Measurements from ENCODE around the gene AMIGO1.

AMIGO1 gene

DNA sequence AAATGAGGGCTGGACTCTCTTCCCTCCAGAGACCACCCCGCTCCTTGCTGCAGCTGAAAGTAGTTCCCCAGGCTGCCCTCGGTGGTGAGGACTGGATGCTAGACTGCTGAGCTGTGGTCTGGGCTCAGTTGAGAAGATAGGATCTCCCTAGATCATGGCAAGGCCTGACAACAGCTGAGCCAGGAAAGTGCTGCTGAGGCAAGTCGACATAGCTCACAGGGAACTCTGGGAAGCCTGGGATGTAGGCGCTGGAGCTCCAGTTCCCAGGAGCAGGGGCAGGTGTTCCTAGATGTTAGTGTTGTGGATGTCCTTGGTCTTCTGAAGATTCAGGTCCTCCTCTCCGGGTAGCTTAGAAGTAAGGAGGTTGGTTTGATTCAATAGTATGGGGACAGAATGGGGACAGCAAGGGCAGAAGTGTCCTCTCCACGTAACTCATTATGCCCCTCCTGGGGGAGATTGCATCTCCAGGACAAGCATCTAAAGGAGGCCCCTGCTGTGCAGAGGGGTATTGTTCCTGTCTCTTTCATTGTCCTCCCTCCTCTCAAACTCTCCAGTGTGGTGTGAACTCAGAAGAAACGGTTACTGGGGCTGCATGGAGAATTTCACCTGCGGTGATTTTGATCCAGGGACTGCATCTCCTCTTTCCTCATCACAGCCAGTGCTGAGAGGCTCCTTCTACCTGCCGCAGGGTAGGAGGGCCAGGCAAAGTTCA lies 11.9 kb downstream of the AMIGO1 start:
- no peak for DNase-seq (ENCODE audit: low spot score)
- TF ChIP-seq, protein P1, sequence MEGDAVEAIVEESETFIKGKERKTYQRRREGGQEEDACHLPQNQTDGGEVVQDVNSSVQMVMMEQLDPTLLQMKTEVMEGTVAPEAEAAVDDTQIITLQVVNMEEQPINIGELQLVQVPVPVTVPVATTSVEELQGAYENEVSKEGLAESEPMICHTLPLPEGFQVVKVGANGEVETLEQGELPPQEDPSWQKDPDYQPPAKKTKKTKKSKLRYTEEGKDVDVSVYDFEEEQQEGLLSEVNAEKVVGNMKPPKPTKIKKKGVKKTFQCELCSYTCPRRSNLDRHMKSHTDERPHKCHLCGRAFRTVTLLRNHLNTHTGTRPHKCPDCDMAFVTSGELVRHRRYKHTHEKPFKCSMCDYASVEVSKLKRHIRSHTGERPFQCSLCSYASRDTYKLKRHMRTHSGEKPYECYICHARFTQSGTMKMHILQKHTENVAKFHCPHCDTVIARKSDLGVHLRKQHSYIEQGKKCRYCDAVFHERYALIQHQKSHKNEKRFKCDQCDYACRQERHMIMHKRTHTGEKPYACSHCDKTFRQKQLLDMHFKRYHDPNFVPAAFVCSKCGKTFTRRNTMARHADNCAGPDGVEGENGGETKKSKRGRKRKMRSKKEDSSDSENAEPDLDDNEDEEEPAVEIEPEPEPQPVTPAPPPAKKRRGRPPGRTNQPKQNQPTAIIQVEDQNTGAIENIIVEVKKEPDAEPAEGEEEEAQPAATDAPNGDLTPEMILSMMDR (IDR thresholded peaks at IDR 0.05; ENCODE audit: extremely low read depth, missing control alignments): no peak

DNA sequence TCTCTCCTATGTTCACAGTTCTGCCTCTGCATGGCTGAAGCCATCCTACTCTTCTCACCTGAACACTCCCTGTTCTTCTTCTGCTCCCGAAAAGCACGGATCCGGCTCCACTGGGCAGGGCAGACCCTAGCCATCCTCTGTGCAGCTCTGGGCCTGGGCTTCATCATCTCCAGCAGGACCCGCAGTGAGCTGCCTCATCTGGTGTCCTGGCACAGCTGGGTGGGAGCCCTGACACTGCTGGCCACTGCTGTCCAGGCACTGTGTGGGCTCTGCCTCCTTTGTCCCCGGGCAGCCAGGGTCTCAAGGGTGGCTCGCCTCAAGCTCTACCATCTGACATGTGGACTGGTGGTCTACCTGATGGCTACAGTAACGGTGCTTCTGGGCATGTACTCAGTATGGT lies 13.8 kb downstream of the AMIGO1 start:
- TF ChIP-seq, protein P1 (IDR thresholded peaks at IDR 0.05; ENCODE audit: extremely low read depth, missing control alignments): no peak
- no peak for DNase-seq (ENCODE audit: low spot score)

DNA sequence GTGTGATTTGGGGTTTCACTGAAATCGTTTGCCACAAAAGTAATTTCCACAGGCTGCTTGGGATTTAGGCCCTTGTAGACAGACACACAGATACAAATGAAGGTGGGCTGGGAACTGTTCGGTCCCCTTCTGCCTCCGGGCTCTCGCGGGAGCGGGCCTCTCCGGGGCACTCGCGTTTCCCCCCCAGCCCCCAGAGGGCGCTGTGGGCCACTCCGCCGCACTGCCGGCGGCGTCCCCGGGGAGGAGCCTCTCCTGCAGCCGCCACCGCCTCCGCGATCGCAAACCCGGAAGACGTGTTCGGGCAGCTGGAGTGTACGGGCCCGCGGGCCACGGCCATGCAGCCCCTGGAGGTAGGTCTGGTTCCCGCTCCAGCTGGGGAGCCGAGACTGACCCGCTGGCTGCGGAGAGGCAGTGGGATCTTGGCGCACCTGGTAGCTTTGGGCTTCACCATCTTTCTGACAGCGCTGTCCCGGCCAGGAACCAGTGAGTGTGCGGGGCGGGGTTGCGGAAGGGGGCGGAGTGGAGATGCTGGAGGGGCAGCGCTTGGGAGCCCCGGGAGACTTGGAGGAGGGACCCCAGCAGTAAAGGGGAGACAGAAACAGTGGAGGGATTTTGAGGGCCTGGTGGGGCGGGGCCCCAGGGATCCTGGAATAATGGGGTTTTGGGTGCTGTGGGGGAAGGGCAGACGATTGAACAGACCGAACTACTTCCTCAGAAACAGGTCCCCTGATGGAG lies 15.6 kb downstream of the AMIGO1 start, which contains the start of gene CYB561D1:
TSS of gene CYB561D1 (plus strand) at position 290 of the 735 bp plus-strand sequence. CDS start at position 336, 46 bp downstream.
- DNase-seq (ENCODE audit: low spot score): peak; percentile 93
- TF ChIP-seq, protein P1 (IDR thresholded peaks at IDR 0.05; ENCODE audit: extremely low read depth, missing control alignments): peak; percentile 82

DNA sequence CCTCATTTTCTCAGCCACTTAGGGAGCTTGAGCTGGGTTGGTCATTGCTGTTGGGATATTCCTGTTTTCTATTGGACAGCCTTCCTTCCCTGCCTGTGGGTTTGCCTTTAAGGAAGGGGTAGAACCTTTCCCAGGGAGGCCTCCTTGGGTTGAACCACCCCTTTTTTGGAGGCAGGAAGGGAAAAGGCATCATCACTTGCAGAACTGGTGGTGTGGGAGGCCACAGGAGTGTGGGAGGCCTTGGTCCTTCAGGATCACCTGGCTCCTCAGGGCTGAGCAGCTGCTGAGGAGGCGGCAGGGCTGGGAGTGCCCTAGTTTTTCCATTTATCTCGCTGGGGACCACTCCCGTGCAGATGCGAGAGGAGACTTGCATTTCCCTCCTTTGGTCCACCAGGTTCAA lies 16.3 kb downstream of the AMIGO1 start:
- TF ChIP-seq, protein P1 (IDR thresholded peaks at IDR 0.05; ENCODE audit: extremely low read depth, missing control alignments): no peak
- no peak for DNase-seq (ENCODE audit: low spot score)

DNA sequence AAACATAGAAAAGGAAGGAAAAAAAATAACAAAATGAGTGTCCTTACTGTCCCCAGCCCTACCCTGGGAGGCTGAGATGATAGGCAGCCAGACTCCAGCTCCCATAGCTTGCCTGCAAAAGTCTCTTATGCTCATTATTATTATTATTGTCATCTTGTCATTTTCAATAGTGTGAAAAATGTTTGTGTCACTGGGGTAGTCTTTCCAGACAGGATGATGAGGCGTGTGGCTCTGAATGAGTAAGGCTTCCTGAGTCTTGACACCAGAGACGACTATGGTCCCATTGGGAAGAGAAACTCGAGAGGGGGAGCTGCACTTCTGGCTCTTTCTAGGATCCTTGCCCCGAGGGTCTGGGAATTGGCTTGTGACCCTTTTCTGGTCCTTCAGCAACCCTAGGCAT lies 16.7 kb downstream of the AMIGO1 start:
- TF ChIP-seq, protein P1 (IDR thresholded peaks at IDR 0.05; ENCODE audit: extremely low read depth, missing control alignments): no peak

DNA sequence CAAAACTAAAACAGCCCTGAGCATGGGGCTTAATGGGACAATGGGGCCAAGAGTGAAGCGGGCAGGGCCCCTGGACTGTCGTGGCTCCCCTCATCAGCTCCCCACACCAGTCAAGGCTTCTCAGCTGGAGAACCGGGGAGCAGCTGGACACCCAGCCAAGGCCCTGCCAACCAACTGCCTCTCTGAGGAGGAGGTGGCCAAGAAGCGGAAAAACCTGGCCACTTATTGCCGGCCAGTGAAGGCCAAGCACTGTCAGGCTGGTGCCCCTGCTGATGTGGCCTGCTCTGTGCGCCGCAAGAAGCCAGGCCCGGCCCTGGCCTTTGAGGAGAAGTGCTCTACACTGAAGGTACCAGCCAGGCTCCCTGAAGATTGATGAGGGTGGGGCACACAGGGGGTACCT lies 18.2 kb downstream of the AMIGO1 start:
- TF ChIP-seq, protein P1 (IDR thresholded peaks at IDR 0.05; ENCODE audit: extremely low read depth, missing control alignments): no peak
- no peak for DNase-seq (ENCODE audit: low spot score)

More for the DNA sequence above, 16.7 kb downstream of the AMIGO1 start:
- no peak for DNase-seq (ENCODE audit: low spot score)

DNA sequence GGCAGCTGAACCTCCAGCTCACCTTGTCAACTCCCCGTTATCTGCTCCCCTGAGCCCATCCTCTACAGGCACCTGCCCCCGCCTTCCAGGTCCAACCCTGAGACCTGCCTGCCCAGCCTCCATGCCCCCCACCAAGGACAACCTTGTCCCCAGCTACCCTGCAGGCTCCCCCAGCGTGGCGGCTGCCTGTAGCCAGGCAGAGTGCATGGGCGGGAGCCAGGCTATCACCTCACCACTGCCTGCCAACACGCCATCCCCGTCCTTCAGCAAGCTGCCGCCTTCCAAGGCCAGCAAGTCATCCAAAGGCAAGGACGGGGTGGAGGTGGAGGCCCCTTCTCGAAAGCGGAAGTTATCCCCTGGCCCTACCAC lies 18.6 kb downstream of the AMIGO1 start:
- TF ChIP-seq, protein P1 (IDR thresholded peaks at IDR 0.05; ENCODE audit: extremely low read depth, missing control alignments): no peak
- no peak for DNase-seq (ENCODE audit: low spot score)

All from GM20000 (cell line).